Left ventricle myocardium superior (tissue), 1 donor: ENCODE measurements around the gene APBB3. TPM values are rescaled to one million over a fixed set of nuclear protein-coding genes. Genes with fewer than 3 reads are reported as not detected.

ENCODE experiments used
- ATAC-seq: fragments of 200-7000 bp; cut with Tn5 transposase; one replicate; pipeline ENCODE4 v1.9.1; 2020; ENCODE audit warnings: mild to moderate bottlenecking, moderate library complexity
- DNase-seq: peaks from one replicate; pipeline ENCODE4 v3.0.0-alpha.2; 2020
- intact Hi-C: fragments of 100-400 bp; cut with micrococcal nuclease; formaldehyde crosslinking; loops from one replicate; pipeline ENCODE4 v1.11.0; 2022
- total RNA-seq: library from RNA; stranded (reverse); fragmentation: NEBNext Ultra II Directional; extraction: Animal tissue kit (Norgen Biotek cat#: 25700); gene quantifications from one replicate; pipeline ENCODE4 v1.2.1, GENCODE V29; 2021
- donor health status: DM: no; HTN: yes; CAD: no; lungs with severe emphysema.

APBB3 gene
- total RNA-seq, 1 donor from 2014 or later, result 13.3 TPM

DNA sequence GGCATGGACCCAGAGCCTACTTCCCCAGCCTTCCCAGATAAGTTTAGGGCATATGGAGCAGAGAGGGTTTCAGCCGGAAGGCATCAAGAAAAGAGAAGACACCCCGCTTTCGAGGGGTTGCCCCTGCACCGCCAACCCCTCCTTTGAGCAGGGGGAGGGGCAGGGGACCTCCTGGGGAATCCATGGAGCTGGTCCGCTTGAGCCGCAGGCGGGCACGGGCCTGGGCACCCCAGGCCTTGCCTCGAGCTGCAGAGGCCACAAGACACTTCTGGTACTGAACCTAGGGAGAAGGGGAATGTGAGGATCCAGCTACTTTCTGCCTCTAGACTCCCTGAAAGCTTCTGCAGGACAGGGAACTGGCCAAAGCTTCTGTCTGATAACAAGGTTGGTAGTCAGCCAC is 5.9 kb downstream of the APBB3 start:
- intact Hi-C loops, result no loop called here
- ATAC-seq (no peak), DNase-seq (no peak)

DNA sequence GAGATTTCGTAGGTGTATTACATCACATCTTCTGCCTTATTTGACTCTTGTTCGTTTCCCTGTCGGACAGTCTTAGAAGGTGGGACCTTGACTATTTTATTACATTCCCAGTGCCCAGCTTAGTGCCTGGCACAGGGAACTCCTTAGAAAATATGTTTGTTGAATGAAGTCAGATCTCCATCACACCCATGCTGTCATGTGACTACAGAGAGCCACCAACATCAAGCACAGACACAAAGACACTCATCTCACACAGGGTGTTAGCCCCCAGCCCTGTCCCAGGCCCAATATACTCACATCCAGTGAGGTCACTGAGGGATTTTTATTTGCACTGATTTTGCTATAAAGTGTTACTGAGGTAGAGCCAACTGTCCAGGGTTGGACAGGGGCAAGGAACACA is 6.4 kb downstream of the APBB3 start:
- no peak for ATAC-seq
- intact Hi-C loops, result no loop called here
- no peak for DNase-seq

DNA sequence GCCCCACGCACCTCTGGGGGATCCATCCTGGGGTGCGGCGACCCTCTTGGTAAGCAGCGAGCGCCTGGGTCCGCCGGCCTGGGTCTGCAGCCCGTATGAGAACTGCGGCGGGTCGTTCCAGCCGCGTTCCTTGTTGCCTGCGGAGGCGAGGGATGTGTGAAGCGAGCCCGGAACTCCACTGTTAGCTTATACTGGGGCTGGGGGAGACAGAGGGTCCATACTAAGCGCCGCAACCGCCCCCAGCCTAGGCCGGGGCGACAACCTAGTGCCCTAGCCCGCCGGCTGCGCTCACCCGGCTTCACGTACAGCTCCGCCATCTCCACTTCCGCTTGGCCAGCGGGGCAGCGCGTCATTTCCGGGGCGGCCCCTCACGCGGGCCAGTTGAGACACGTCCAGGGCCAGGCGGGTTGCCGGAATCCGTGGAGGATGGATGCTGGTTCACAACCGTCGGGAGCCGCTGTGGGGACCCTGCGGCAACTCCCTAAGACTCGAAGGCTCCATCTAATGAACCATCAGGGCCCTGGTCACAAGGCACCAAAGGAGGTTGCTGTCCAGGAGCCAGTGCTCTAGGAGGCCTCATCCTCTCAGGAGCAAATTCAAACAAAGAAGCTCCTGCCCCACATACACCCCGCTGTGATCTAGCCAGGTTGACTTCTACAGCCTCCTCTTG is 7.1 kb downstream of the APBB3 start, which contains the start of gene SRA1:
Gene SRA1 (minus strand): TSS at position 338 of the 670 bp plus-strand sequence. CDS start 21 bp downstream, at position 317.
- intact Hi-C loops, result no loop called here
- ATAC-seq, result peak; percentile 95
- peak; percentile 97 for DNase-seq

DNA sequence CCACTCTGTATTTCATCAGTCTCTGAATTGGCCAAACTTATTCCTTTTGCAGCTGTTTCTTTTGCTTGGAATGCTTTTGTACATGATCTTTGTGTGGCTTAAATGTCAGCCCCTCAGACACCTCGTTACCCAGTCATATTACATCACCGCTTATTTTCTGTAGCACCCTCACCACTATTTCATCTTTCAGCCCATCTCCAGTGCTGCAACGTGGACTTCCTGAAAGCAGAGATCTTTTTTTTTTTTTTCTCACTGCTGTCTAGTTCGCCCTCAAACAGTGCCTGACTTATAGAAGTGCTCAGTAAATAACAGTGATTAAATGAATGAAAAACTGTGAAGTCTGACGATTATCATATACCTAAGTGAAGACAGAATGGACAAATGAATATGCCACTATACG is 8.0 kb downstream of the APBB3 start:
- ATAC-seq (no peak), DNase-seq (no peak)
- intact Hi-C loops, result no loop called here

DNA sequence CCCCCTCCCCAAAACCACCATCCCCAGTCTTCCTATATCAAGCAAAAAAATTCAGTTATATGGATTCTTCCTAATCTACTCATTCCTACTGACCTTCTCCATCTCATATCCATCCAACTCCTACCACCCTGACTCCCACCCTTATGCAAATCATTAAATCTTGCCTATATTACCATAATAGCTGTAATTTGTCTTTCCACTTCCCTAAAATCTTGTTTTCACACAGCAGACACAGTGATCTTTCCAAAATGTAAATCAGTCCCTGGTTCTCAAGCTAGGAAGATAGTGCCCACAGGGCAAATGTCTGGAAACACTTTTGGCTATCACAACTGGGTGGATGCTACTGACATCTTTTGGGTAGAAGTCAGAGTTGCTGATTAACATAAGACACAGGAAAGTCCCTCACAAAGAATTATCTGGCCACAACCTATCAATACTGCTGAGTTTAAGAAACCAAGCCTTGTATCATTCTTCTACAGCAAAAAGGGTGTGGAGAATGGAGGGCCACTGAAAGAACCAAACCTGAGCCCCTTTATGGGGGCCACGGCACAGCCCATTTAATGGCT is 8.6 kb downstream of the APBB3 start:
- ATAC-seq, result no peak
- DNase-seq, result no peak
- intact Hi-C loops, result no loop called here

DNA sequence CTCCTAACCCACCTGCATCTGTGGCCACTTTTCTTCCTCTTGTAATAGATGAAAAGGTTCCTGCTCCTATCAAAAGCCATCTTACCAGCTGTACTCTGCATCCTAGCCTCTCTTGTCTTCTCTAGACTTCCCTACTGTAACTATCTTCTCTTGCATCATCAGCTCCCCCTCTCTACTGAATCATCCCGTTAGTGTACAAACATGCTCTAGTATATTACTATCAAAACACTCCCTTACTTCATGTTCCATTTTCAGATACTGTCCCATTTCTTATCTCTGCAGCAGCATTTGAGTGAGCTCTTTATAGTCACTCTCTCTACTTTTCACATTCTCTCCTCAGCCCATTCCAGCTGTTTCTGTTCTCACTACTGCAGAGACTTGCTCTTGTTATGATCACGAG is 9.9 kb downstream of the APBB3 start:
- intact Hi-C loops, result no loop called here
- DNase-seq (no peak), ATAC-seq (no peak)

DNA sequence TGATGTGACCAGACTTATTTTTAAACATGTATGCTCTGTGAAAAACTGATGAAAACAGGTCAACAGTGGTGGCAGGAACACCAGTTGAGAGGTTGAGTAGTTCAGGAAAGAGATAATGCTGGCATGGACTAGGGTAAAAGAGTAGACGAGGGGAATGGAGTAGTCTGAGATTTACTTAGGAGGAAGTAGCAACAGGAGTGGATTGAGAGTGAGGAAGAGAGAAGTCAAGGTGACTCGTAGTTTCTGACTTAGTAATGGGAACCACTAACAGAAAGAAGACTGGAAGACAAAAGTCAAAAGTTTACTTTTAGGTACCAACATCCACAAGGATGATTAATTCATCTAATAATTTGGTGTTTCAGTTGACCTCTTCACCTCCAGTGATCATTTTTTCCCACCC is 10.7 kb downstream of the APBB3 start:
- intact Hi-C loops, result no loop called here
- DNase-seq (no peak), ATAC-seq (no peak)

DNA sequence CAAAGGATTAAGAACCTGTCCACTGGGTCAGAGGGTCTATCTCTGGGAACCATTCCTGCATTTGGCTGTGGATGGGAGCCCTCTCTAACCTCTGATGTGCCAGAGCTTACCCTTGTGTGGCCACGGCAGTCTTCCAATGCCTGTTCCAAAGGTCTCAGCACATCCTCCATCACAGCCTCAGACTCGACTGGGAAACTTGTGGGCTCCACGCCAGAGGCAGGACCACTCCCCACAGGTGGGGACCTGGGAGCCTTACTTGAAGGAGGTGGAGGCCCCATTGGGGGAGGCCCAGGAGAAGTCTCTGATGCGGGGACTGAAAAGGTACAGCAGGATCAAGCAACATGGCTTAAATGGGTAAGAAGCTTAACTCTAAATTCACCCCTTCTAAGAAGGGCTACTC is 12.5 kb downstream of the APBB3 start:
- DNase-seq, result no peak
- intact Hi-C loops, result no loop called here
- no peak for ATAC-seq

DNA sequence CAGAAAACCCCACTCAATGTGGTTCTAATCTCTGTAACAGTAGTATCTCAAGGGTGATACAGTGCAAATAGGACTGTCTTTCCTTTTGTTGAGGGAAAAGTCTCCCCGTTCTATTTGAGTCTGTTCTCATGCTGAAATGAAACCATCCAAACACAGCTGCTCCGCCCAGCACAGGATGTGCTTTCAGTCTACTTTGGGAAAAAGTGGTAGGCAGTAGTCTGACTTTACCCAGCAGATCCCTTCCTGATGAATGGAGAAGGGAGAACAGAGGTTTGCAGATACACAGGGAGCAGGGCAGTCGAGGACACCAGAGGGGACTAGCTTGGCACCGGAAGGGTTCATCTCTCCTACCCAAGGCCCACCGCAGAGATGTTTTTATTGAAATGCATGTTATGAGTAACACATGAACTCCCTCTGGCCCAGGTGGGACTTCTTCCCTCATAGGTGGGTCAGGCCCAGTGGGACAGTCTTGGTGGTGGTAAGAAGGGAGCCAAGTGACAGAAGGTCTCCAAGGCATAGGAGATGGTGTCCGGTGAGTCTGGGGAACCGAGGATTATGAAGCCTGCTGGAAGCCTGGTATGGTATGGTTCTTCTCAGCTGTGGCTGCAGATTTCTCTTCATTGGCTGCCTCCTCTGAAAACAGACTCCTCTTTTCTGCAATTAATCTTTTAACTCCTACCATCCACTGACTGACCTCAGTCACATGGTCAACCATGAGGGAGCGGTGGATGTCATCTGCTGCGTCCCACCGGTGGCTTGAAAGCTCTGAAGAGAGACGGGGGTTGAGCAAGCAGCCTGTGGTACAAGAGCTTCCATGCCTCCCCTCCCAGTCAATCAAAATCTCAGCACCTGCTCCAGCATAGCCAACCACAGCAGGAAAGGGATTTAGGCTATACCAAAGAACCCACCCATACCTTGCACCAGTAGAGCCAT is 14.0 kb downstream of the APBB3 start:
- ATAC-seq, result no peak
- intact Hi-C loops, result no loop called here
- DNase-seq, result no peak

DNA sequence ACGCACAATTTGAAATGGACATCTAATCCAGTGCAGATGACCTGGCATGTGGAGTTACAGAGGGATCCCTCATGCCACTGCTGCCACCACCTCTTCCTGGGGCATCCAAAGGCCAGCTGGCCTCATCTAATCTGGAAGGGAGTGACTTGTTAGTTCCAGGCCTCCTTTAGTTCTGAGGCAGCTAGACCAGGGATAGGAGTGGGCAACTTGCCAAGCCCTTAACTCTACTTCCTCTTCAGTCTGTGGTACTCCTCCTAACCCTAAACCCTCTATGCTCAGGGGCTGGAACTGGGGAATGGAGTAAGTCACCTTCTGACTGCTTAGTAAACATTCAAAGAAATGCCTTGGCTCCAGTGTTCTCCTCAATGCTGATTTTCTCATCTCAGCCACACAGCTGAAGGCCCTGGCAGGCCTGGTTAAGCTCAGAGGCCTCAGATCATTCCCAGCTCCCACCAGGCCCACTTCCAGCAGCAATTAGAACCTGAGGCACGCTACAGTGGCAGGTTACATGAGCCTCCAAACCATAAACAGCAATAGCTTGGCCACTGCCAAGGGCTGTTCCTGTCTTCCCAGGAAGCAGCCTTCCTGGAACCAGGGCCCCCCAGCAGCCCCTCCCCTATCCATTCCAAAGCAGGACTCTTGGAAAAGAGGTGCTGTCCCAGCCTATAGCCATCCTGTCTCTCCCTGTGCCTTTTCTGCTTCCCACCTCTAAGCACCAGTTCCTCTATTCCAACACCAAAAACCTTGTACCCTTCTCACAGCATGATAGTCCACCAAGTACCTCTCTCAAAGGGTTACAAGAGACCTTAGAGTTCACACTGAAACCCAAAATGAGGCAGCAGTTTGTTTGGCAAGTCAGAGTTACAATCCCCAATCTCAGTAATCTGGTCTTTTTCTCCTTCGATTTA is 14.9 kb downstream of the APBB3 start:
- peak; percentile 22 for ATAC-seq
- DNase-seq, result peak; percentile 51
- intact Hi-C loops, result no loop called here

DNA sequence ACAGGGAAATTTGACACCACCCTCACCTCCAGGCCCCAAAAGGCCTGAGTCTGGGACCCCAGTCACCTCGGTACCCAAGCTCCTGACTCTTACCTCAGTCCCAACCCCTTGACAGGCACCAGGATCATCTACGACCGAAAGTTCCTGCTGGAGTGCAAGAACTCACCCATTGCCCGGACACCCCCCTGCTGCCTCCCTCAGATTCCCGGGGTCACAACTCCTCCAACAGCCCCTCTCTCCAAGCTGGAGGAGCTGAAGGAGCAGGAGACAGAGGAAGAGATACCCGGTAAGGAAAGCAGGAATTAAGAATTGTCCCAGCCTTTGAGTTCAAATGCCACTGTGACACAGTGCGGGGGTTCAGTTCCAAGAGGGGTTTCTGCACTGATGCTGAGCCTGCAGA is 15.6 kb downstream of the APBB3 start:
- no peak for ATAC-seq
- no peak for DNase-seq
- intact Hi-C loops, result no loop called here

DNA sequence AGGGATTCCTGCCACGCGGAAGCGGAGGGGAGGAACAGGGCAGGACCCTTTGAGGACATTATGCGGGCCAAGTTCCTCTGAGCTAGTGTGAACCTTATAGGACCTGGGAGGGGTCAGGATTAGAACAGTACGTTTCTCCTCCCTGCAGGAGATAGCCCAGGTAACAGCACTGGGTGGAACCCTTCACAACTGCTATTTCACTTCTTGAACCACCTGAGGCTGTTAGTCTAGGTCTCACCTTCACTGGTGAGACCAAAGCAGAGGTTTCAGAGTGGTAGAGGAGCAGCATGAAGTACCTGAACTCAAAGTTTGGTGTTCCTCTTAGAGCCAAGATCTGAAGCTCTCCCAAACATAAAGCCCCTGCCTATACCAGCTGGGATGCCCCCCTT is 16.1 kb downstream of the APBB3 start:
- intact Hi-C loops, result no loop called here
- ATAC-seq, result no peak
- no peak for DNase-seq

DNA sequence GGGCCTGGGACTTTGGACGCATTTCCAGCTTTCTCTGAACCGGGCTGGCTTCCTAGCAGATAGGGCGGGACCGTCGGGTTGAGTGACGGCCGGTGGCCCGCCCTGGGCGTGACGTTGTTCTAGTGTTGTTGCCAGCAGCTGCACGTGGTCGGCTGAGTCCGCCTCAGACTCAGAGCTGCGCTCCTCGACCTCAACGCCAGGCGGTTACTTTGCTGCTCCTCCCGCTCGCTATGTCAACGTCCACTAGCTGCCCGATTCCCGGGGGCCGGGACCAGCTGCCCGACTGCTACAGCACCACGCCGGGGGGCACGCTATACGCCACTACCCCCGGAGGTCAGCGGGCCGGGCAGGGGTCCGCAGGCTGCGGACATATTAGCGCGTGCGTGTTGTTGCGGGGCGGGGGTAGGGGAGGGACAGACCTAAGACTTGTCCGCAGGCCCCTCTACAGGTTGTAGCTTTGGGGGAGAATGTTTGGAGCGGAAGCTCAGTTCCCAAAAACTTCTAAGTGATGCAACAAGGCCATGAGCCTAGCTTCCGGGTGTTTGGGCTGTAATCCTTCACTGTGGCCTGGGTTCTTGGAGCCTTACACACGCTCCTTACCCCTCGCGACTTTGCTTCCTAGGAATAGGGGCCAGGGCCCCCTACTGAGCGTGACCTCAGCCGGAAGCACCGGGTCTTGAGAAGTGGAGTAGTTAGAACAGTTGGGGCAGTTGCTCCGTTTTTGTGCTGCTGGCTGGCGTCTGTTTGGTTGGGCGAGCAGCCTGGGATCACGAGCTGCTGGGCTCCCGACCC is 16.7 kb downstream of the APBB3 start, which contains the start of gene EIF4EBP3:
Gene EIF4EBP3 (plus strand): TSS at position 155 of the 792 bp plus-strand sequence. CDS start 76 bp downstream, at position 231.
- intact Hi-C loops, result no loop called here
- peak; percentile 98 for DNase-seq
- ATAC-seq, result peak; percentile 89

DNA sequence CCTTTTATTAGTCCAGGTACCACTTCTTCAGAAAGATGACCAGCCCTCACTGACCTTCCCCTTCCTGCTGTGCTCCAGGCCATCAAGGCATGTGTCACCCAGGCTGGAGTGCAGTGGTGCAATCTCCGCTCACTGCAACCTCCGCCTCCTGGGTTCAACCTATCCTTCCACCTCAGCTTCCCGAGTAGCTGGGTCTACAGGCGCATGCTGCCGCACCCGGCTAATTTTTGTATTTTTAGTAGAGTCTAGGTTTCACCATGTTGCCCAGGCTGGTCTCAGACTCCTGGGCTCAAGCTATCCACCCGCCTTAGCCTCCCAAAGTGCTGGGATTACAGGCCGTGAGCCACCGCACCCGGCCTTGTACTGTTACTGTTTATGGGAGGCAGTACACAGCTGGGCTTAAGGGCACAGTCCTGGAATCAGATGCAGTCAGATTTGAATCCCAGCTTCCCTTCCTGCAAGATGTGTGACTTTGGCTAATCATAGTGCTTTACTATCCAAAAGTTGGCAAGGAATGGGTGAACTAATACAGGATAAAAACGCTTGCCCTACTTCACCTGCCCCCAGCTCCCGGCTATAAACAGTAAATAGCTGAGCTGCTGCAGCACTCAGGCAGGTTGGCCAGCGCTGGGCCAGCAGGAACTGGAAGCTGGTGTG is 17.4 kb downstream of the APBB3 start:
- intact Hi-C loops, result no loop called here
- ATAC-seq (peak; percentile 3), DNase-seq (no peak)

DNA sequence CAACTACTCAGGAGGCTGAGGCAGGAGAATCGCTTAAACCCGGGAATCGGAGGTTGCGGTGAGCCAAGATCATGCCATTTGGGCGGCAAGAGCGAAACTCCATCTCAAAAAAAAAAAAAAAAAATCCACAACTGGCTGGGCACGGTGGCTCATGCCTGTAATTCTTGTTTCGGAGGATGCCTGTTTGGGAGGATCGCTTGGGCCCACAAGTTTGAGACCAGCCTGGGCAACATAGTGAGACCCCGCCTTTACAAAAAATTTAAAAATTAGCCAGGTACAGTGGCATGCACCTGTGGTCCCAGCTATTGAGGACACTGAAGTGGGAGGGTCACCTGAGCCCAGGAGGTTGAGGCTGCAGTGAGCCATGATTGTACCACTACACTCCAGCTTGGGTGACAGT is 18.8 kb downstream of the APBB3 start:
- ATAC-seq (no peak), DNase-seq (no peak)
- intact Hi-C loops, result no loop called here

DNA sequence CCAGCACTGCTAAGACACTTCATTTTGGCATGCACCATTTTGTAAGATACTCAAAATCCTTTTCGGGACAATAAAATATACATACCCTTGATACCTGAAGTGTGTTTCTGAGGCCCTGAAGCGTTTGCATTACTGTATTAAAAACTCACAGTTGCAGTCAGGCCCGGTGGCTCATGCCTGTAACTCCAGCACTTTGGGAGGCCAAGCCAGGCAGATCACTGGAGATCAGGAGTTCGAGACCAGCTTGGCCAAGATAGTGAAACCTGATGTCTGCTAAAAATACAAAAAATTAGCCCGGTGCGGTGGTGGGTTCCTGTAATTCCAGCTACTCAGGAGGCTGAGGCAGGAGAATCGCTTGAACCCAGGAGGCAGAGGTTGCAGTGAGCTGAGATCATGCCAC is 19.4 kb downstream of the APBB3 start:
- ATAC-seq (no peak), DNase-seq (no peak)
- intact Hi-C loops, result no loop called here

DNA sequence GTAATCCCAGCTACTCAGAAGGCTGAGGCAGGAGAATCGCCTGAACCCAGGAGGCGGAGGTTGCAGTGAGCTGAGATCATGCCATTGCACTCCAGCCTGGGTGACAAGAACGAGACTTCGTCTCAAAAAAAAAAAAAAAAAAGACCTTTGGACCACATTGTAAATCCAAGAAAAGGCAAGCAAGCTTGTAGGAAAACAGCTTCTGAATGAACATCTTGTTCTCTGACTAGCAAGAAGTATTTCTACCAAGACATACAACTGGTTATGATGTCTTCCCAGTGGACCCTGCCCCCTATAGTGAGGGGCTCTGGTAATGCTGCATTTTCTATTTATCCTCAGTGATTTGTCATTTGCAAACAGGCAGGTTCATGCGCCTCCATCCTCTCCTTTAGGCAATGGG is 21.4 kb downstream of the APBB3 start:
- ATAC-seq, result no peak
- intact Hi-C loops, result no loop called here
- DNase-seq, result no peak

DNA sequence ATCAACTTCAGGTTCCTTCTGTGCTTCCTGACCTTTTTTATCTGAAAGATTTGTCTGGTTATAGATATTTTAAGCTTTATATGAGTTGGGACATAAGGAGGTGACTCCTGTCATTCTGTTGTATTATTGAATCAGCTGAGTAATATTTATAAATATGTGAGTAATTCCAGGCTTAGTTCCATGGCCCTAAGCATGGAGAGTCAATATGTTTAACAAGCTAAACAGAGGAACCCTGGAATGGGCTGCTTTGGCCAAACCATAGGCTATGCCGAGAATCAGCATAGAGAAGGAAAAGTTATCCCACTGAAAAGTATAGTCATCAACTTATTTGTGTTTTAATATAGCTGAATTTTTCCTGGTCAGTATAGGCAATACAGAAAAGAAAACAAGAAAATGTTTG is 24.2 kb downstream of the APBB3 start:
- DNase-seq (no peak), ATAC-seq (no peak)
- intact Hi-C loops, result no loop called here
